PC-9 (cell line): ENCODE data around the gene TMTC2.
"Not testable (repeated sequence)": the region's sequence is repeated elsewhere in the genome, so short reads cannot be mapped to it uniquely, and the experiment has no call there.

Experiments
- CTCF ChIP-seq: fragments of 200-600 bp; sonication (generic); conservative IDR thresholded peaks from 2 replicates; pipeline ENCODE4 v1.6.1; 2017; ENCODE audit warnings: mixed run types, antibody characterized with exemption, mild to moderate bottlenecking, moderate library complexity
- EZH2 ChIP-seq: fragments of 200-600 bp; sonication (generic); IDR thresholded peaks from 2 replicates; pipeline ENCODE4 v1.8.0; 2017; ENCODE audit warnings: antibody characterized with exemption, low read depth

GRCh38 chr12:82805004-82805403 lies 118.3 kb downstream of the TMTC2 start:
- not testable (repeated sequence) for TF ChIP-seq CTCF, EZH2
